Measurements from ENCODE around the gene AIMP1.

DNA sequence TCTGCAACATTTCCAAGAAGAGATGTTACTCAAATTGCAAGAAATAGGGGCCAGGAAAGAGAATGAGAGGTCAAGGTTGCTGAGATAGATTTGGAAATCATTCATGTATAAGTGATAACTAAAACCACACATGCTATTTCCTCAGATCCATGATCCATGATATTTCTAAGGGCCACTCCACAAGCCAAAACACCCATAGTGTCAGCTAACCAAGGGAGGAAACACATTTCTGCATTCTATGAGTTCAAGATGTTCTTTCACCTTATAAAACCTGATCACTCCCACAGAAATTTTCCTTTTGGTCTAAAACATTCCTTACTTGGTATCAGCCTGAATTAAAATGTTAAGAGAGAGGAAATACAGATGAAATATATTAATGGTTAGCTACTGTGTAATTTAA is 47.6 kb upstream of the AIMP1 start:
- TF ChIP-seq ATF7 (IDR thresholded peaks at IDR 0.05): no peak
- TF ChIP-seq ATF7 (CRISPR knock-in tag; IDR thresholded peaks at IDR 0.05): no peak
- TF ChIP-seq, protein P1, sequence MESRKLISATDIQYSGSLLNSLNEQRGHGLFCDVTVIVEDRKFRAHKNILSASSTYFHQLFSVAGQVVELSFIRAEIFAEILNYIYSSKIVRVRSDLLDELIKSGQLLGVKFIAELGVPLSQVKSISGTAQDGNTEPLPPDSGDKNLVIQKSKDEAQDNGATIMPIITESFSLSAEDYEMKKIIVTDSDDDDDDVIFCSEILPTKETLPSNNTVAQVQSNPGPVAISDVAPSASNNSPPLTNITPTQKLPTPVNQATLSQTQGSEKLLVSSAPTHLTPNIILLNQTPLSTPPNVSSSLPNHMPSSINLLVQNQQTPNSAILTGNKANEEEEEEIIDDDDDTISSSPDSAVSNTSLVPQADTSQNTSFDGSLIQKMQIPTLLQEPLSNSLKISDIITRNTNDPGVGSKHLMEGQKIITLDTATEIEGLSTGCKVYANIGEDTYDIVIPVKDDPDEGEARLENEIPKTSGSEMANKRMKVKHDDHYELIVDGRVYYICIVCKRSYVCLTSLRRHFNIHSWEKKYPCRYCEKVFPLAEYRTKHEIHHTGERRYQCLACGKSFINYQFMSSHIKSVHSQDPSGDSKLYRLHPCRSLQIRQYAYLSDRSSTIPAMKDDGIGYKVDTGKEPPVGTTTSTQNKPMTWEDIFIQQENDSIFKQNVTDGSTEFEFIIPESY (CRISPR knock-in tag; IDR thresholded peaks at IDR 0.05): no peak
- TF ChIP-seq CTCF (CRISPR knock-in tag; IDR thresholded peaks at IDR 0.05): no peak
- TF ChIP-seq ISL2 (CRISPR knock-in tag; IDR thresholded peaks at IDR 0.05): no peak
- no peak for TF ChIP-seq PAWR (CRISPR knock-in tag; IDR thresholded peaks at IDR 0.05; ENCODE audit: borderline replicate concordance)
- no peak for TF ChIP-seq ZBTB44 (CRISPR knock-in tag; IDR thresholded peaks at IDR 0.05)
- no peak for TF ChIP-seq GABPA (IDR thresholded peaks at IDR 0.05; ENCODE audit: low read depth, low read length)
- no peak for TF ChIP-seq GABPA (CRISPR knock-in tag; IDR thresholded peaks at IDR 0.05; ENCODE audit: low read depth)

All from HepG2 (cell line).